ENCODE results near the gene SMIM28.
"Not testable (repeated sequence)": the region's sequence is repeated elsewhere in the genome, so short reads cannot be mapped to it uniquely, and the experiment has no call there.

SMIM28 gene

DNA sequence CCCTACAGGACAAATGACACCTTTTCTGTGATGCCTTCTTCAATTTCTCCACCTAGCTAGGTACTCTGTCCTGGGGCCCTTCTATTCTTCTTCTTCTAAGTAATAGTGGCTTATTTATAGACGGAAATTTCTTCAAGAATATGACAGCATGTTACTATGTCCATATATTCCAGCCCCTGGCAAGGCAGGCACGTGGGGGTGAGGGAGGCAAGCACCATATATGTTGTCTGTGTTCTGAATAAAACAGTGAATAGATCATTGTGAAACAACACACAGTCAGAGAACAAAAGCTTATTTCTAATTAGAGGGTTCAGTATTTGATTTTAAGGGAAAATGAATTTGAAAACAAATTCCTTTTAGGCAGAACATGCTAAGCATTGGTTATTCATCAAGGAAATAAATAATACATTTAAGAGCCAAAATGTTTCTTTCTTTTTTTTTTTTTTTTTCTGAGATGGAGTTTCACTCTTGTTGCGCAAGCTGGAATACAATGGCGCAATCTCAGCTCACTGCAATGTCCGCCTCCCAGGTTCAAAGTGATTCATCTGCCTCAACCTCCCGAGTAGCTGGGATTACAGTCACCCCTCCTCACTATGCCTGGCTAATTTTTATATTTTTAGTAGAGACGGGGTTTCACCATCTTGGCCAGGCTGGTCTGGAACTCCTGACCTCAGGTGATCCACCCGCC lies 32.5 kb downstream of the SMIM28 start:
- no peak for DNase-seq

DNA sequence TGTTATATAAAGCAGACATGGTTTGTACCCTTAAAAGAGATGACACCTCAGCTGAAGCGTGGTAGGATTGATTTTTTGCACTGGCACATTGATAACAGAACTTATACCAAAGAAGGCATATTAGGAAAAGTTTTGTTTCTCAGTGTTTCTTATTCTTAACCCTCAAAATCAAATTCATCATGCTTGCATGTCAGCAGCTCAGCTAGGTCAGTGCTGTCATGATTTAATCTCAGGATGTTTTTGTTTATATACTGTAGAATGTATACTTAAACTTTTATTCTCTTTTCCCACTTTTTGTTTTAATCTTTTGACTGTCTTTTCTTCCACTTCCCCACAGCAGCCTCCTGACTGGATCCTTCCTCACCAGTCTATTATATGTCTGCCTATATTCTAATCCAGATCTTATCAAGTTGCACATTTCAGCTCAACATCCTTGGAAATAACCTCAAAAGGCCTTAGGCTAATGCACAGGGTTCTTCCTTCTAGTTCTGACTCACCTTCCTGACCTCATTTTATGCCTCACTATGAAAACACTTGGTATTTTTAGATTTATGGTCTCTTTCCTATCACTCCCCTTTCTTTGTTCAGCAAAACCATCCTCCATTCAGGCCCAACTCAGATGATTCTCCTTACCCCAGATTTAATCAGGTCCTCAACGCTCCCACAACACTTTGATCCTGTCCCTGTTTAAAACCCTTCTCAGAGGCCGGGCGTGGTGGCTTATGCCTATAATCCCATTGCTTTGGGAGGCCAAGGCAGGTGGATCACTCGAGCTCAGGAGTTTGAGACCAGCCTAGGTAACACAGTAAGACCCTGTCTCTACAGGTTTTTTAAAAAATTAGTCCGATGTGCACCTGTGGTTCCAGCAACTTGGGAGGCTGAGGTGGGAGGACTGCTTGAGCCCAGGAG lies 33.5 kb downstream of the SMIM28 start:
- DNase-seq, result no peak

DNA sequence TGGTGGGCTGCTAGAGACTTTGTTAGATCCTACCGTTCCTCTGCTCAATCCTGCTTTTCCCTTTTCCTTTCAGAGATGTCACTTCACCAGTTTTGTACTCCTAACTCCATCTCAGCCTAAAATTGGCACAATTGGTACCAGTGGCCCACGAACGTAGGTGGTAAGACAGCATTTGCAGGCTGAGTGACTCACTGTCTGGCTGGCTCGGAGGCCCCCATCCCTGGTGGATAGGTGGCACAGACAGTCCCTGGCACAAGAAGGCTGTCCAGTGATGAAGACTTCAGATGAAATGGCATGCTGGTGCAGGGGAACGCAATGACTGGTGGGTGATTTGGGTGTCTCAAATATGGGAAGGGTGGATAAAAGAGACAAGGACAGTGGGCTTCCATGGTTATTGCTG lies 37.4 kb downstream of the SMIM28 start:
- no peak for DNase-seq

DNA sequence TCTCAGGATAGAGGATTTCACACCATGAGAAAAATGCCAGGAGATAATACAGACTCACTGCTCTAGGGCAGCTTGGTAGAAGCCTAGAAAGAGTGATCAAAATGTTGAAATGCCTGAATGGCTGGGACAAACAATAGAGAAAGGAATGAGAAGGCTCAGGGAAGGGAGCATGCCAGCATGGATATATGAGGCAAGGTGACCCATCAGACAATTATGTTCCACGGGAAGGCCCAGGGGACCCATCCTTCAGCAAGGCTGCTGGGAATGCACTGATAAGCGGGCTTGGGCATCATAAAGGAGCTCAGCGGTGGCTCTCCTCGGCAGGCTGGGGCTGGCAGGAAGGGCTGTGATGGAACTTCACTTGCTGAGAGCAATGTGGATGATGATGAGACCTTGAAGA lies 38.5 kb downstream of the SMIM28 start:
- DNase-seq, result no peak

DNA sequence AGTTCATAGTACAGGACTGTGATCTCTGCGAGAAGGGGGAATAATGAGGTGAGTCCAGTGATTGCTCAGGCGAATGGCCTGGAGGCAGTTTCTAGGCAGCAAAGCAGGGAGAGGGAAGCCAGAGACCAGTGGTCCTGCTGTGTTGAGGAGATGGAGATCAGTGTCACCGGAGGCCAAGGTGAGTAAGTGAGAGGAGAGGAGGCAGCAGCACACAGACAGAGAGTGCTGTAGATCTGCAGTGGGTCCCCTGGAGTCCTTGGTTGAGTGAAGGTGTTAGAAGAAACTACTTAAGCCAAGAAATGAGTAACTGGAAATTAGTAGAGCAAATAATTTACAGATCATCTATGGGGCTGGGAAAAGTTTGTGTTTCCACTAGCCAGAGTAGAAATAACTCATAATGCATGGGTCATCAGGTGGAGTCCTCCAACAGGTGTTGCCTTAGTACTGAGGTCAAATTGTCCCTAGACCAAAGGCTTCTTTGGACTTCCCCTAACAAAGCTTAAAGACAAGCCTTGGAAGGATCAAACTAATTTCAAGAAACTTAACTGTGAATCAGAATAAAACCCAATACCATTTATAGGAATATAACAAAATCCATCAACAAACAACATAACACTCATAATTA lies 39.9 kb downstream of the SMIM28 start:
- no peak for DNase-seq

DNA sequence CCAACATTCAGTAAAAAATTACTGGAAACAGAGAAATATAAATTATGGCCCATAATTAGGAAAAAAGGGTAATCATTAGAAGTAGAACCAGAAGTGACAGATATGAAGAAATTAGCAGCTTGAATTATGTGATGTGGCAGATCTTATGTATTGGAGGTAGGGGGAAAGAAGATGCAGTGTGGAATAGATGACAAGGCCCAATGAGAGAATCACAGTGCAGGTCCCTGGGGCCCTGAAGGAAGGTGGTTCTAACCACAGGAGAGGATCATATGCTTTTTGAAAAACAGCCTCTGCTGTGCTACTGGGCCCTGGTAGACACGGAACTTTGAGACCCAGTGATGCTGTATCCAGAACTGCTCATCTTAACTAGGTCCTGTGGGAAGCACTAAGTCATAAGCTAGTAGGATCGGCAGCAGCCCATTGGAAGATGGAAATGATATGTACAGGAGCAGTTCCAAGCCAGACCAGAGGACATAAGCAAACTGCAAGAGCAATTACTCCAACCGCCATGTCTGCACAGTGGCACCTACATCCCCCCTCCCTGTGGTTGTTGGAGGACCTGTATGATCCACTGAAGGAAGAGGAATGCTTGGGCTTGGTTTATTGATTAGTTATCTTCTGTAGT lies 40.5 kb downstream of the SMIM28 start:
- no peak for DNase-seq

DNA sequence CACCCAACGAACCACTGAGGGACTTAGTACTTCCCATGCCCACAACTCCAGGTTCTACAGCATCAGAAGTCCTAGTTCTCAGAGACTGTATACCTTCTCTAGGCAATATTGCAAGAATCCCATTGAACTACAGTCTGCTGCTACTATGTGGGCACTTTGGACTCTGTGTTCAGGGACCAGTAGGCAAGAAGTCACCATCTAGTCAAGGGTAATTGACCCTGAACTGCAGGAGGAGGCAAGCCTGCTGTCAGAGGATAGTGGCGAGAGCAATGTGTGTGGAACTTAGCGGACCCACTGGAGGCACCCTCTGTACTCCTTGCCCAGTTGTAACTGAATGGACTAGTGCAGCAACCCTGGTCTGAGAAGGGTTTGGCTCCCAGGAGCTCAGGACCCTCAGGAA lies 42.1 kb downstream of the SMIM28 start:
- DNase-seq, result no peak

DNA sequence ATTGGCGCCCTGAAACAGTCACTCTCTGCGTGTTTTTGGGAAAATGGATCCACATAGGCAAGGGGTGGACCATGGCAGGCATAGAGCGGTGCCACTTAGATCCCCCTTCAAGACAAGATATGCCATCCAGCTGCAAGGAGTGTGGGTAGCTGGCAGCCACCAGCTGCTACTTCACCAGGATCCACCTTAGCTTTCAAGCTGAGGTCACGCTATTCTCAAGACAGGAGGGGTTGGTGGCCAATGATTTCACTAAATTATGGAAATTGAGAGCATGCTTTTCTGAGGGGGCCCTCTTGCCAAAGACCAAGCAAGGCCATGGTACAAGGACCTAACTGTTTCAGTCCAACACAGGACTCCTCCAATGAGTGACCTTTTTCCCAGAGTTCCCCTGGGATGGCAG lies 42.7 kb downstream of the SMIM28 start:
- no peak for DNase-seq

DNA sequence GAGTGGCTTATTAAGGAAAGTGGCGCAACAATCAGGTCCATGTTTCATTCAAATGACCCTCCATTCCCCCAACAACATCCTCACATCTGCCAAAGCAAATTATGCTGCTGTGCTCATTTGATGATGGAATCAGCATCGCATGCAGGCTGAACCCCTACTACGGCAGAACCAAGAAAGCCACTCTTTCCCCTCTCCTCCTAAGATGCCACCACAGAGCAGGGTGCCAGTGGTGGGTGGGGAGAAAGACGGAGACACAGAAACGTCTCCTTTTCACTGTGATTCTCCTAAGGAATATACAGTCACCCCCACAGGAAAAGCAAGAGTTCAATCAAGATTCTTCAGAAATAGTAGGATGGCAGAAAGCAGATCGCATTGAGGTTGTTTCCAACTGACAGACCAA lies 43.4 kb downstream of the SMIM28 start:
- DNase-seq, result no peak

DNA sequence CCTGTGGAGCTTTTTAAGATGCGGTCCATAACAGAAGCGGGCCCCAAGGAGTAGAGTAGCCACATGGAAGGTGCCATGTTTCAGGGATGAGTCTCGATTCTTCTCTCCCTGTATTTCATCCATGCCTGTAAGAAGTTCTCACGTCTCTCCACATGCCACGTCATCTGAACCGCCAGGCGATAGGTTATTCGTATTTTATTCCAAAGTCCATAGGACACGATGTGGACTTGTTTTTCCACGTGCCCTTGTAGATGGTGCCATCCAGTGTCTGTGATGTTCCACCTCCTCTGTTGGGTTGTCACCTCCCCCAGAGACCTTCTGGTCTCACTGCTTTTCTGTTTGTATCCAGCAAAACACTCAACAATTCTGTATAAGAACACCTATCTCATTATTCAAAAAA lies 43.9 kb downstream of the SMIM28 start:
- DNase-seq, result no peak

DNA sequence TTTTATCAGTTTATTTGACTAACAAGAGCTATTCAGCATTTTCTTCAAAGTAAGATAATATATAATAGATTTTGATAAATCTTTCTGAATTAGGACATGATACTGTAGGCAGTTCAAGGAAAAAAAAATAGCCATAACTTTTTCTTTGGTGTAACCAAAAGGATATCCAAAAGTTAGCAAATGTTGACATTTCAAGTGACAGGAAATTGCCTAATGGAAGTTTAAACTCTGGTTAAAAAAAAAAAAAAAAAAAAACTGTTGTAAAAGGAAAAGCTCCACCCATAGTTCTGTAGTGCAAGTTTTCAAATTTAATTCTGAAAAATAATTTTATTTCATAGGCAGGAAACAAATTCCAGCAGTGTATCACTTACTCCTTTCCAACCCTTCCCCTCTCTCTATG lies 45.2 kb downstream of the SMIM28 start:
- DNase-seq, result no peak

DNA sequence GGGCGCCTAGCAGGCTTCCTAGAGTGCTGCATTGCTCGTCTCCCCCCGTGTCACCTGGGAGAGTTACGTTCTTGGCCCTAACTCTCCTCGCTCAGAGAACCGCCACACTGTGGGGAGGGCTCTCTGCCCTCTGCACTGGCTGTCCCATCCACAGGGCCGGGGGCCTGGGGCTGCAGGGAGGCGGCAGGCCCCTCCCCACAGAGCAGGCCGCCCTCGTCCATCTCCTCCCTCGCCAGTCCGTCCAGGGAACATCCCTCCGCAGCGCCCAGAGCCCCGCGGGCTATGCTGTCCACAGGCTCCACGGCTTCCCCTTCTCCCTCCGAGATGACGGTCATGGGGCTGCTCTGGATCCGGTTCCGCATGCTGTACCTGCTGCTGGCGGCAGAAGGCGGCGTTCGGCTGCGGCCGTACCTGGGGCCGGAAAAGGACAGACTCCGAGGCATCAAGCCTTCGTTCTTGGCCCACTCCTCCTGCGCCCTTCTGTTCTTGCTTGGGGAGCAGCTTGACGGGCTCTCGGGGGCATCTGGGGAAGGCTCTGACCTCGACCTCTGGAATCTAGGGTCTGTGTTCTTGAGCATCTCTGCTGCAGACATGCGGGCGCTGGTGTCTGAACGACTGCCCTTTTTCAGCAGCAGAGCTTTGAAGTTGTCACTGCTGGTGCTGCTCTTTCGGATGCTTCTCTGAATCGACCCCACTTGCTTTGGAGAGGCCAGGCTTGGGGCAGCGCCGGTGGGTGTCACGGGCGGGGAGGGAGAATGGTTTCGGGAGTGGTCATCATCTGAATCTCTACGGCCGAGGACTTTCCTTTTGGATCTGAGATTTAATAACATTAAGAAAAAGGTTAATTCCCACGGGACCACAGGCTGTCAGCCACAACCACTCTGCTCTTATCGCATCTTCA lies 46.5 kb downstream of the SMIM28 start:
- DNase-seq, result no peak

DNA sequence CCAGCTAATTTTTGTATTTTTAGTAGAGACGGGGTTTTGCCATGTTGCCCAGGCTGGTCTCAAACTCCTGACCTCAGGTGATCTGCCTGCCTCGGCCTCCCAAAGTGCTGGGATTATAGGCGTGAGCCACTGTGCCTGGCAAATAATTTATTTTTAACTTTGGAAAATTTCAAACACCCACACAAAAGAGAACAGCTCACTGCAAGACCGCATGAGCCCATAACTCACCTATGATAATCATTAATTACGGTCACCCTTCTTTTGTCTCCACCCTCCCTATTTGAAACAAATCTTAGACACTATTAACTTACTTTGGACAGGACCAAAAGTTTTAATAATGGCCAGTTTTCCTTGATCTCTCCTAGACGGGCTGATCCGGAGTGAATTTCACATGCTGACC lies 47.6 kb downstream of the SMIM28 start:
- DNase-seq, result not testable (repeated sequence)

DNA sequence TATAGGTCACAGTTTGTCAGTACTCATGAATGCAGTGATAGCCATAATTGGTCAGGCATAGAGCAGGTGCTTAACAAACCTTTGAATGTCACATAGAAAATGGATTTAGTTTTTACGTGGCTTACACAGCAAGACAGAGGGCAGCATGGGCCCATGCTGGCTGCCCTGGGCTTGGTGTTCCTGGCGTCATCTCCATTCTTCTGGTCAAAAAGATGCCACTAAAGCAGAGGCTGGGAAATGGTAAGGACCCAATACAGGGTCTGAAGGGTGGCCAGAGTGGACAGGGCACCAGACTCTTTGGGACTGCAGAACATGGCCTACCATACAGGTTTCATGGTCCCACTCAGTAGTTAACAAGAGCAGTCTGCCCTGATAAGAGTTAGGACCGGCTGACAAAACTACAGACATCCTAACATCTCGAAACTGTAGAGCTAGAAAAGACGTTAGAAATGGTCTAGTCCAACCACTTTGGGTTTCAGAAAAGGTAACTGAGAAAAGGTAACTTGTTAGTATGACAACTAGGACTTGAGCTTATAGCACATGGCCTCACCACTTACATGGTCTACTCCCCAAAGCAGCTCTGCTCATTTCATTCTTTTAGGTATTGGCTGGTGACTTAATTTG lies 48.9 kb downstream of the SMIM28 start:
- no peak for DNase-seq

DNA sequence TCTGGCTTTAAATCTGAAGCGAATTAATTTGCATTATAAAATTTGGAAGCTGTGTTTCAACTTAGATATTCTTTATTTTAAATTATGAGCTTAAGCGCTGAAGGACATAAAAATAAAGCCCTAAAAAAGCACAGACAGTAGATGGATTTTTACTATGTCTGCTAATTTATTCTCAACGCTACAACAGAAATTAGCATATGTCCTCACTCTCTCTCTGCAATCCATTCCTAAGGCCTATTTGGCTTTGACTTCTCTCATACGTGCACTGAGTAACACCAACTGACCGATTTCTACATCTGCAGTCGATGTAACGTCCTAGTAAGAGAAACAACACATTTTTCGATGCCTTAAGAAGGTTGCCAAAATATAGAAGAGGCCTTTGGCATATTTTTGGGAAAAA lies 50.0 kb downstream of the SMIM28 start:
- no peak for DNase-seq

DNA sequence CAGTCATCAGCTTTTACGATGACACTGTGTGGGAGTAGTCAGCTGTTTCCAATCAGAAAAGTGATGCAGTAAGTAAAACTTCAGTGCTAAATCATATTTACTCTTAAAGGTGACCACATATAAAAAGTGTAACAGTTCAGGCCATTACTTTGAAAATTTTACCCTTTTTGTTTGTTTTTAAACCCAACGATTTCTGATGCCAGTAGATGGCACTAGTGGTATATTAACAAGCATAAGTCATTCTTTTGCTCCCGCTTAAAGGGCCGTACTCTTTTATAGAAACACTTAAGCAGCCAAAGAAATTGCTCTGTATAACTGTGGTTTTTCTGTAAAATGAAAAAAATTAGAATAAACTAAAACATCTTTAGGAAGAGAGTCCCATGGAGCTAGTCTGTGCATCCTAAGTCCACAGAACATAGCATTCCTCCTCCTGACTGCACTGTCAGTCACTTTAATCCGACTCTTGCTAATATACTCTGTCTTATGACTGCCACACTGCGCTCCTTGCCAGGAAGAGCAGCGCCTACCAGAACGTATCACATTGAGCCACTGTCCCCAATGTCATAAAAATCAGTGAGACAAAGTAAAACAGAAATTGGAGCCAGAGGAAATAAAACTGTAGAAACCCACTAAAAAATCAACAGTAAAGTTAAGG lies 51.4 kb downstream of the SMIM28 start:
- DNase-seq, result peak in 3 of 6 experiments; percentile 8 to 35 (median 24)

DNA sequence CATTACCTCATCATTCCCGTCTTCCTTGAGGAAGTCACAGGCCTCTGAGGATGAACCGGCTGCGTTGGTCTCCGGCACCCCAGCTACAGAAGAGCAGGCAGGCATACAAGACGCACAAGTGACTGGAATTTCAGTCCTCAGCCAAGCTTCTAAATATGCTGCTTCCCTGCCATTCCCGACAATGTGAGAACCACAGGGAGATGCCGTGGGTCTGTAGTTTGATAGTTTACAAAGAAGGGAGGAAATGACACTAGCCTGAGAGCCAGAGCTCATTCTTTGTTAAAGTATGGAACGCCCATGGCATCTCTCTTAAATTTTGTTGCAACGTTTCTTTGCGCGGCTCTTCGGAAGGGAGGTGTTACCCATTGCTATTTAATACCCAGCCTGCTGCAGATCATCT lies 52.1 kb downstream of the SMIM28 start:
- no peak for DNase-seq

DNA sequence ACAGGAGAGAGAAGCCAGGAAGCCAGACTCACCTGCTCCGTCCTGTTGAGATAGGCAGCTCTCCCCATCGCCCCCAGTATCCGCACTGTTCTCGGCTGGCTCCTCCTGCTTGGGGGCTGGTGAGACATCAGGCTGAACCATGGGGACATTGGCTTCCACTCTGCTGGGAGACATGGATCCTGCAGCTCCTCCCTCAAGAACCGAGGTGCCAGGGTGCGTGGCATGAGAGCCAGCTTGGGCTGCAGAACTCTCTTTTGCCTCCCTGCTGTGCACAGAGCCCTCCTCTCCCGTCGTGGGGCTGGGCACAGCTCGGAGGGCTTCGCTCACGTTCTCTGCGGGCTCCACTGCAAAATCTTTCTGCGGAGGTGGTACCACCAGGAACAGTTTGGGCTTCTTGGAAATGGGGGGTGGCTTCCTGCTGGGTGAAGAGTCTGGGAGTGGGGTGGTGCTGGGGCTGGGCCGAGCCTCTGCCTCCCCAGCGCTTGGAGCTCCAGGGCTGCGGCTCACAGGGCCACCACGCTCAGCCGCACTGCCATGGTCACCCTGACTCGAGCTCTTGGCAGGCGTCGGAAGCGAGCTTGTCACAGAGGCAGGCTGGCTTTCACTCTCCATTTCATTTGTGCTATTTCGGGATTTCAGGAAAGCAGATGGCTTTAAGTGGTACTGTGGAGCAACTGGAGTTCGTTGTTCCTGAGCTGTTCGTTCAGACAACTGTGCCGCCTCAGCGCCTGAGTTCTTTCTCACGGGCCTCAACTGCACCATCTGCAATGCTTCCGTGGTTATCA lies 52.8 kb downstream of the SMIM28 start:
- DNase-seq, result no peak

DNA sequence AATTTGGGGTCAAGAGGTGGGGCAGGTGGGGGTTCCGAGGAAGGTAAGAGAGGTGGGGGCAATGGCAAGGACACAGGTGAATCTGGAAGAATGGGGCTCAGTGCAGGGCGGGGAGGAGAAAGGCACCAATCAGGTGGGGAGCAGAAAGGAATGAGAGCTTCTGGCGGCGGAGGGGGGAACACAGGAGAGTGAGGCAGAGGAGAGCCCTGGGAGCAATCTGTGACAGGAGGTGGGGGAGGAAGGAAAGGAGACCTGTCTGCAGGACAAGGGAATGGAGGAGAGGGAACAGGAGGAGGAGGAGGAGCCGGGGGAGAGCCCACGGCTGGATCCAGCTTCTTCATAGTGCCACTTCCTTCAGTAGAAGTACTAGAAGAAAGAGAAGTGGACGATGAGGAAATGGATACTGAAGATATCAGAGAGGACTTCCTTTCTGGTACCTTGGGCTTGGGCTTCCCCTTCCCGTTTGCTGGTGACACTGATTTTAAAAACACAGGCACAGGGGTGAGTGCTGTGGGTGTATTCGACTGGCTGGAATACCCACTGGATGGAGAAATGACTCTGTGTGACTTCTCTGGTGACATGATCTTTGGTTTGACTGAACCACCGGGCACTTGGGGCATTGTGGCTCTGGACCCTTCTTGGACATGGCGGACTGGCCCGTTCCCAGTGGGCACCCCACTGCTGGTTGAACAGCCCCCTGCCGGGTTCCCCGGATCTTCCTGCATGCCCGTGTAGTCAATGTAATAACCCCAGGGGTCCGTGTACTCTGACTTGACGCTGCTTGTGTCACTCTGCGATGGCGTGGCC lies 53.8 kb downstream of the SMIM28 start:
- DNase-seq, result no peak

DNA sequence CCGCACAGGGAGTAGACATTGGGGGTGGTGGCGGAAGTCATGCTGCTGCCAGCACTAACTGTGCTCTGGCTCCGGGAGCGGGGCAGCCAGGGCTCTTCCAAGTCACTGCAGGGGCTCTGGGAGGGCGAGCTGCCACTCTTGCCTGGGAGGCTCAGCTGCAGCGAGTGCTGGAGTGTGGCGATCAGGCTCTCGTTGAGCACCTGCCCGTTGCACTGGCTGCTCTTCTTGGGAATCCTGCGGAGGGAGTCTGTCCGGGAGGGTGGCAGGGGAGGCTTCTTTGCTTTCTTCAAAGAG lies 54.3 kb downstream of the SMIM28 start:
- DNase-seq, result no peak

Measured in stimulated activated naive CD4-positive, alpha-beta T cell (primary cell).